HCT116 (cell line): ENCODE data around the gene PTGIR.

Experiments used
- EGR1 ChIP-seq: IDR thresholded peaks from 2 replicates; pipeline ENCODE4 v1.6.1; 2012; ENCODE audit warnings: low read depth
- JUND ChIP-seq: IDR thresholded peaks from 2 replicates; pipeline ENCODE4 v1.6.1; 2012
- POLR2A ChIP-seq: IDR thresholded peaks from 2 replicates; pipeline ENCODE4 v1.7.0; 2011; ENCODE audit warnings: borderline replicate concordance; ENCODE audit not compliant: insufficient read depth, insufficient read length; ENCODE audit errors: extremely low read depth
- POLR2AphosphoS5 ChIP-seq: IDR thresholded peaks from 2 replicates; pipeline ENCODE4 v1.6.1; 2011; ENCODE audit warnings: mild to moderate bottlenecking, low read depth, low read length, moderate library complexity
- SIN3A ChIP-seq: IDR thresholded peaks from 2 replicates; pipeline ENCODE4 v1.6.1; 2012; ENCODE audit warnings: low read depth
- SRF ChIP-seq: IDR thresholded peaks from 2 replicates; pipeline ENCODE4 v1.6.1; 2012; ENCODE audit warnings: low read depth
- YY1 ChIP-seq: IDR thresholded peaks from 2 replicates; pipeline ENCODE4 v1.6.1; 2011; ENCODE audit warnings: low read length, low read depth, moderate library complexity, mild to moderate bottlenecking; ENCODE audit not compliant: insufficient replicate concordance; ENCODE audit errors: extremely low read depth
- ZFX ChIP-seq: fragments of 450-650 bp; IDR thresholded peaks from 2 replicates; pipeline ENCODE4 v1.6.1; 2017
- ZNF274 ChIP-seq: fragments of 200-500 bp; sonication (Bioruptor generic); IDR thresholded peaks from 2 replicates; pipeline ENCODE4 v1.6.1; 2014; ENCODE audit warnings: mild to moderate bottlenecking, low read depth, low read length, inconsistent platforms
- TF ChIP-seq, protein P1 (sequence below), 3 experiments: fragments of 200-600 bp in 1 of 3; sonication (generic) in 1 of 3; IDR thresholded peaks in 2 of 3; conservative IDR thresholded peaks in 1 of 3; 2 replicates each; pipeline ENCODE4 v1.5.1; 2012 to 2017; ENCODE audit warnings: low read depth in 2 of 3, low read length in 2 of 3, antibody characterized with exemption in 1 of 3, borderline replicate concordance in 1 of 3, control low read depth in 1 of 3, mild to moderate bottlenecking in 1 of 3, mixed read lengths in 1 of 3, mixed run types in 1 of 3, moderate library complexity in 1 of 3; ENCODE audit not compliant: insufficient read depth in 1 of 3

DNA sequence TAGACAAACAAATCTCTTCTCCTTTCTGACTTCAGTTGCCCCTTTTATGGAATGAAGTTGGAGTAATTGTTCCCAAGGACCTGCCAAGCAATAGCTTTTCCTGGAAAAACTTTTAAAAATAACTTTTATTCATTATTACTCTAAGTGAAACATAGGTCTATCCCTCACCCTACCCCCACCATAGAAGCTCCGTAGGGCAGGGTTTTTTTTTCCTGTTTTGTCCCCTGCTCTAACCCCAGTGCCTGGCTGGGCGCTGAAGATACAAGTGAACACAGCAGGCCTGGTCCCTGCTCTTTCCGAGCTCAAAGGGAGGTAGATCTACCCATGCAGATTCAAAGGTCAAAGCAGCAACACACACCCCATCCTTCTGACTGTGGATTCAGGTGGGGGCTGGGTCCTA, 19.8 kb upstream of the PTGIR start:
- TF ChIP-seq, protein P1, sequence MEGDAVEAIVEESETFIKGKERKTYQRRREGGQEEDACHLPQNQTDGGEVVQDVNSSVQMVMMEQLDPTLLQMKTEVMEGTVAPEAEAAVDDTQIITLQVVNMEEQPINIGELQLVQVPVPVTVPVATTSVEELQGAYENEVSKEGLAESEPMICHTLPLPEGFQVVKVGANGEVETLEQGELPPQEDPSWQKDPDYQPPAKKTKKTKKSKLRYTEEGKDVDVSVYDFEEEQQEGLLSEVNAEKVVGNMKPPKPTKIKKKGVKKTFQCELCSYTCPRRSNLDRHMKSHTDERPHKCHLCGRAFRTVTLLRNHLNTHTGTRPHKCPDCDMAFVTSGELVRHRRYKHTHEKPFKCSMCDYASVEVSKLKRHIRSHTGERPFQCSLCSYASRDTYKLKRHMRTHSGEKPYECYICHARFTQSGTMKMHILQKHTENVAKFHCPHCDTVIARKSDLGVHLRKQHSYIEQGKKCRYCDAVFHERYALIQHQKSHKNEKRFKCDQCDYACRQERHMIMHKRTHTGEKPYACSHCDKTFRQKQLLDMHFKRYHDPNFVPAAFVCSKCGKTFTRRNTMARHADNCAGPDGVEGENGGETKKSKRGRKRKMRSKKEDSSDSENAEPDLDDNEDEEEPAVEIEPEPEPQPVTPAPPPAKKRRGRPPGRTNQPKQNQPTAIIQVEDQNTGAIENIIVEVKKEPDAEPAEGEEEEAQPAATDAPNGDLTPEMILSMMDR (IDR thresholded peaks at IDR 0.05 in 2 of 3, conservative IDR thresholded peaks at IDR 0.05 in 1 of 3; ENCODE audit: borderline replicate concordance in 1 of 3, insufficient read depth in 1 of 3, low read depth in 2 of 3, low read length in 2 of 3) = no peak
- TF ChIP-seq POLR2A (no peak), SIN3A (no peak), POLR2AphosphoS5 (no peak), ZFX (no peak), ZNF274 (no peak), JUND (no peak), SRF (no peak), YY1 (no peak), EGR1 (no peak)
